ENCODE measurements around the gene LETM1. TPM values are rescaled to one million over a fixed set of nuclear protein-coding genes. Genes with fewer than 3 reads are reported as not detected.

The LETM1 gene
- polyA plus RNA-seq, 2 donors, result 25.7 to 30.7 TPM

DNA sequence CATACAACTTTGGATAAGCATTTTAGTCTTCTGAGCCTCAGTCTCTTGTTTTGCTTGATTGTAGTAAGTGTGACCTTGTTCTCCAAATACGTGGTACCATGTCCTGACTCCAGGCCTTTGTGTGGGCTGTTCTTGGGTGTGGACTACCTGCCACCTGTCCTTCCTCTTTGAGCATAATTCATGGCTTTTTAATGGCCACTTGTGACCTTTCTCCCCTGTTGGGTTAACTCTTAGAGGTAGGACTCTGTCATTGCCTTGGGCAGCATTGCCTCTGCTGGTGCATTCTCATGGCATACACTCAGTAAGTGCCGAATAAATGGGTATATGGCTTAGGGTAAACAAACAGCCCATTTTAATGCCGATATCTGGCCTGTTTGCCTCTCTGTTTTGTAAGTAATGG is 18.2 kb upstream of the LETM1 start:
- 80 to 87% methylated on average over 3 of the region's 3 CpGs for WGBS, 2 donors
- H3K4me1 ChIP-seq (ENCODE audit: control insufficient read depth in 2 of 2, insufficient read depth in 2 of 2, low read length in 1 of 2), result peaks cover 2 to 3% of the 10 kb centered on the region in 2 donors
- H3K27me3 ChIP-seq (ENCODE audit: control insufficient read depth in 1 of 2, insufficient read depth in 2 of 2, low read length in 2 of 2), result no peaks in the 10 kb centered on the region
- H3K4me3 ChIP-seq (ENCODE audit: low read depth in 1 of 2, low read length in 2 of 2), result no peak overlapping the region
- H3K36me3 ChIP-seq (ENCODE audit: control insufficient read depth in 2 of 2, insufficient read depth in 2 of 2, low read length in 1 of 2), result no peaks in the 10 kb centered on the region
- no peaks in the 10 kb centered on the region for H3K9me3 ChIP-seq (ENCODE audit: control insufficient read depth in 2 of 2, insufficient read depth in 1 of 2, low read depth in 1 of 2, low read length in 1 of 2)
- H3K27ac ChIP-seq (ENCODE audit: low read depth in 2 of 2, low read length in 1 of 2), result no peak overlapping the region

GRCh38 chr4:1873776-1874175 is 17.8 kb upstream of the LETM1 start:
- H3K27ac ChIP-seq (ENCODE audit: low read depth in 2 of 2, low read length in 1 of 2), result no peak overlapping the region

GRCh38 chr4:1873291-1873690 is 17.3 kb upstream of the LETM1 start:
- H3K9me3 ChIP-seq (ENCODE audit: control insufficient read depth in 2 of 2, insufficient read depth in 1 of 2, low read depth in 1 of 2, low read length in 1 of 2), result no peaks in the 10 kb centered on the region
- no peaks in the 10 kb centered on the region for H3K36me3 ChIP-seq (ENCODE audit: control insufficient read depth in 2 of 2, insufficient read depth in 2 of 2, low read length in 1 of 2)
- H3K27ac ChIP-seq (ENCODE audit: low read depth in 2 of 2, low read length in 1 of 2), result no peak overlapping the region
- H3K4me1 ChIP-seq (ENCODE audit: control insufficient read depth in 2 of 2, insufficient read depth in 2 of 2, low read length in 1 of 2), result peaks cover 0 to 3% of the 10 kb centered on the region in 2 donors
- no peak overlapping the region for H3K4me3 ChIP-seq (ENCODE audit: low read depth in 1 of 2, low read length in 2 of 2)
- H3K27me3 ChIP-seq (ENCODE audit: control insufficient read depth in 1 of 2, insufficient read depth in 2 of 2, low read length in 2 of 2), result no peaks in the 10 kb centered on the region
- WGBS, 2 donors, result 61 to 68% methylated on average over 4 of the region's 4 CpGs

More at GRCh38 chr4:1873776-1874175, 17.8 kb upstream of the LETM1 start:
- 64 to 83% methylated on average over 3 of the region's 3 CpGs for WGBS, 2 donors
- H3K36me3 ChIP-seq (ENCODE audit: control insufficient read depth in 2 of 2, insufficient read depth in 2 of 2, low read length in 1 of 2), result no peaks in the 10 kb centered on the region
- no peaks in the 10 kb centered on the region for H3K9me3 ChIP-seq (ENCODE audit: control insufficient read depth in 2 of 2, insufficient read depth in 1 of 2, low read depth in 1 of 2, low read length in 1 of 2)
- H3K27me3 ChIP-seq (ENCODE audit: control insufficient read depth in 1 of 2, insufficient read depth in 2 of 2, low read length in 2 of 2), result no peaks in the 10 kb centered on the region
- H3K4me3 ChIP-seq (ENCODE audit: low read depth in 1 of 2, low read length in 2 of 2), result no peak overlapping the region
- H3K4me1 ChIP-seq (ENCODE audit: control insufficient read depth in 2 of 2, insufficient read depth in 2 of 2, low read length in 1 of 2), result peaks cover 2 to 3% of the 10 kb centered on the region in 2 donors

GRCh38 chr4:1872870-1873269 is 16.9 kb upstream of the LETM1 start:
- Histone ChIP-seq H3K9me3 (ENCODE audit: control insufficient read depth in 2 of 2, insufficient read depth in 1 of 2, low read depth in 1 of 2, low read length in 1 of 2) (no peaks in the 10 kb centered on the region), H3K27me3 (ENCODE audit: control insufficient read depth in 1 of 2, insufficient read depth in 2 of 2, low read length in 2 of 2) (no peaks in the 10 kb centered on the region), H3K4me3 (ENCODE audit: low read depth in 1 of 2, low read length in 2 of 2) (peak overlapping the region in 1 of 2 donors; percentile 96), H3K36me3 (ENCODE audit: control insufficient read depth in 2 of 2, insufficient read depth in 2 of 2, low read length in 1 of 2) (no peaks in the 10 kb centered on the region), H3K4me1 (ENCODE audit: control insufficient read depth in 2 of 2, insufficient read depth in 2 of 2, low read length in 1 of 2) (peaks cover 0 to 3% of the 10 kb centered on the region in 2 donors), H3K27ac (ENCODE audit: low read depth in 2 of 2, low read length in 1 of 2) (no peak overlapping the region)
- WGBS, 2 donors, result 39% methylated on average over 3 of the region's 3 CpGs

- peaks cover 0 to 3% of the 10 kb centered on the region in 2 donors for H3K4me1 ChIP-seq (ENCODE audit: control insufficient read depth in 2 of 2, insufficient read depth in 2 of 2, low read length in 1 of 2)
- peak overlapping the region; percentile 58 to 96 for H3K4me3 ChIP-seq (ENCODE audit: low read depth in 1 of 2, low read length in 2 of 2)
- peak overlapping the region; percentile 87 to 100 for H3K27ac ChIP-seq (ENCODE audit: low read depth in 2 of 2, low read length in 1 of 2)
- no peaks in the 10 kb centered on the region for H3K27me3 ChIP-seq (ENCODE audit: control insufficient read depth in 1 of 2, insufficient read depth in 2 of 2, low read length in 2 of 2)
- no peaks in the 10 kb centered on the region for H3K36me3 ChIP-seq (ENCODE audit: control insufficient read depth in 2 of 2, insufficient read depth in 2 of 2, low read length in 1 of 2)
- WGBS, 2 donors, result 1% methylated on average over 19 to 79 of the region's 79 CpGs
- no peaks in the 10 kb centered on the region for H3K9me3 ChIP-seq (ENCODE audit: control insufficient read depth in 2 of 2, insufficient read depth in 1 of 2, low read depth in 1 of 2, low read length in 1 of 2)
Measured at GRCh38 chr4:1871471-1872021, 15.6 kb upstream of the LETM1 start.

DNA sequence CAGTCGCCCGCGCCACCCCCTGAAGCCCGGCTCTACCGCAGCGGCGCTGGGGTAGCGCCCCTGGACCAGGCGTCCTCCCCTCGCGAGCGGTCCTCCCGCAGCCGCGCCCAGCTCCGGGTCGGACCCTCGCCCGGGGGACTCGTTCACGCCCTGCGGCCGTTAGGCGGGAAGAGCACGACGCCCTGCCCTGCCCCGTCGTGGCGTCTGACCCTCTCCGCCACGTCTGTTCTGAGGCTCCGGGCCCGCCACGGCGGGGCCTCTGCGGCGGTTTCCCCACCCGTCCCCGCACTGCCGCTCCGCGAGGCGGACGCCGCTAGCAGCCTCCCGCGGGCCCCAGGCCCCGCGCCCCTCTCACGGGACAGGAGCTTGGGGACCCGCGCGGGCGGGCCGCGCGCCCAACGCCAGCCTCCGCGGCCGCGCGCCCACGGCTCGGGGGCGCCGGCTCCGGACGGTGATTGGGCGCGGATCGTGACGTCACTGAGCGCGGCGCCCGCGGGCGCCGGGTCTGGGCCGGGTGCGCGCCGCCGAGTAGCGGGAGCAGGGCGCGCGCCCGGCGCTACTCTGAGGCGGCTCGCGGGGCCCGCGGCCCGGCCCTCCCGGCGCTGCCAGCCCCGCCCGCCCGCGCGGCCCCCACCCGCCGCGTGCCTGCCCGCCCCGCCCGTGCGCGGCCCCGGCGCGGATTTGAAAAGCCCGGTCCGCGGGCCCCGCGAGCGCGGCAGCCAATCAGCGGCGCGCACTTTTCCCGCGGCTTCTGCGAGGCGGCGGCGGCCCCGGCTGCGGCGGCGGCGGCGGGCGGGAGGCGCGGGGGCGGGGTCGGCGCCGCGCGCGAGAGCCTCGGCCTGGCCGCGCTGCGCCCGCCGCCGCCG is 14.9 kb upstream of the LETM1 start, which contains the start of gene NSD2:
Gene NSD2 (plus strand): TSS at position 816 of the 866 bp plus-strand sequence. CDS start 29,262 bp downstream, outside the sequence.
- Histone ChIP-seq H3K4me1 (ENCODE audit: control insufficient read depth in 2 of 2, insufficient read depth in 2 of 2, low read length in 1 of 2) (peaks cover 0 to 3% of the 10 kb centered on the region in 2 donors), H3K27ac (ENCODE audit: low read depth in 2 of 2, low read length in 1 of 2) (peak within 1 kb of the TSS; percentile 100), H3K4me3 (ENCODE audit: low read depth in 1 of 2, low read length in 2 of 2) (peak within 1 kb of the TSS; percentile 83 to 96), H3K9me3 (ENCODE audit: control insufficient read depth in 2 of 2, insufficient read depth in 1 of 2, low read depth in 1 of 2, low read length in 1 of 2) (no peaks in the 10 kb centered on the region), H3K27me3 (ENCODE audit: control insufficient read depth in 1 of 2, insufficient read depth in 2 of 2, low read length in 2 of 2) (no peaks in the 10 kb centered on the region), H3K36me3 (ENCODE audit: control insufficient read depth in 2 of 2, insufficient read depth in 2 of 2, low read length in 1 of 2) (no peaks in the 10 kb centered on the region)
- WGBS, 2 donors, result 0% methylated on average over 44 to 155 of the region's 155 CpGs

DNA sequence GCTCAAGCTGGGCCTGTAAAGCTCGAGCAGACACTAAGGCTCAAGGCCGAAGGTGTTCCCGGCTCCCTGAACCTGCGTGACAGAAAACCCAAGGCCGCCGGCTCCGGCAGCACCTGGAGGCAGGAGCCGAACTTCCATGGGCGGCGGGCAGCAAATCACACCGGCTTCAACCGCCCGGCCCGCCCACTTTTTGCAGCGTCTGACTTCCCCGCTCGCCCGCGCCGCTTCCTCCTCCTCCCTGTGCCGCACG is 14.3 kb upstream of the LETM1 start:
- Histone ChIP-seq H3K4me3 (ENCODE audit: low read depth in 1 of 2, low read length in 2 of 2) (peak overlapping the region; percentile 83 to 96), H3K36me3 (ENCODE audit: control insufficient read depth in 2 of 2, insufficient read depth in 2 of 2, low read length in 1 of 2) (no peaks in the 10 kb centered on the region), H3K27me3 (ENCODE audit: control insufficient read depth in 1 of 2, insufficient read depth in 2 of 2, low read length in 2 of 2) (no peaks in the 10 kb centered on the region), H3K4me1 (ENCODE audit: control insufficient read depth in 2 of 2, insufficient read depth in 2 of 2, low read length in 1 of 2) (peaks cover 0 to 3% of the 10 kb centered on the region in 2 donors), H3K9me3 (ENCODE audit: control insufficient read depth in 2 of 2, insufficient read depth in 1 of 2, low read depth in 1 of 2, low read length in 1 of 2) (no peaks in the 10 kb centered on the region), H3K27ac (ENCODE audit: low read depth in 2 of 2, low read length in 1 of 2) (peak overlapping the region; percentile 100)
- WGBS, 2 donors, result 0 to 1% methylated on average over 14 to 22 of the region's 22 CpGs

GRCh38 chr4:1869530-1870327 is 13.8 kb upstream of the LETM1 start:
- H3K36me3 ChIP-seq (ENCODE audit: control insufficient read depth in 2 of 2, insufficient read depth in 2 of 2, low read length in 1 of 2), result no peaks in the 10 kb centered on the region
- no peaks in the 10 kb centered on the region for H3K27me3 ChIP-seq (ENCODE audit: control insufficient read depth in 1 of 2, insufficient read depth in 2 of 2, low read length in 2 of 2)
- H3K9me3 ChIP-seq (ENCODE audit: control insufficient read depth in 2 of 2, insufficient read depth in 1 of 2, low read depth in 1 of 2, low read length in 1 of 2), result no peaks in the 10 kb centered on the region
- WGBS, 2 donors, result 44% methylated on average over 18 to 19 of the region's 19 CpGs
- H3K27ac ChIP-seq (ENCODE audit: low read depth in 2 of 2, low read length in 1 of 2), result peak overlapping the region; percentile 100
- peaks cover 0 to 3% of the 10 kb centered on the region in 2 donors for H3K4me1 ChIP-seq (ENCODE audit: control insufficient read depth in 2 of 2, insufficient read depth in 2 of 2, low read length in 1 of 2)
- peak overlapping the region; percentile 83 to 96 for H3K4me3 ChIP-seq (ENCODE audit: low read depth in 1 of 2, low read length in 2 of 2)

GRCh38 chr4:1868912-1869311 is 13.0 kb upstream of the LETM1 start:
- H3K27ac ChIP-seq (ENCODE audit: low read depth in 2 of 2, low read length in 1 of 2), result no peak overlapping the region
- H3K9me3 ChIP-seq (ENCODE audit: control insufficient read depth in 2 of 2, insufficient read depth in 1 of 2, low read depth in 1 of 2, low read length in 1 of 2), result no peaks in the 10 kb centered on the region
- no peaks in the 10 kb centered on the region for H3K36me3 ChIP-seq (ENCODE audit: control insufficient read depth in 2 of 2, insufficient read depth in 2 of 2, low read length in 1 of 2)
- H3K4me1 ChIP-seq (ENCODE audit: control insufficient read depth in 2 of 2, insufficient read depth in 2 of 2, low read length in 1 of 2), result no peaks in the 10 kb centered on the region
- H3K27me3 ChIP-seq (ENCODE audit: control insufficient read depth in 1 of 2, insufficient read depth in 2 of 2, low read length in 2 of 2), result no peaks in the 10 kb centered on the region
- WGBS, 2 donors, result 89 to 92% methylated on average over 3 of the region's 3 CpGs
- no peak overlapping the region for H3K4me3 ChIP-seq (ENCODE audit: low read depth in 1 of 2, low read length in 2 of 2)

Data from esophagus (tissue), 2 donors.